CD4-positive, alpha-beta T cell treated with Interleukin-12 subunit alpha and Interleukin-12 subunit beta, for 1 hour (primary cell): ENCODE data around the gene SH3PXD2B.
A peak's percentile ranks its signal among the peaks of the same experiment; 100 is the strongest.
"Not testable (repeated sequence)": the region's sequence is repeated elsewhere in the genome, so short reads cannot be mapped to it uniquely, and the experiment has no call there.

Source experiments
- DNase-seq: peaks from one replicate; pipeline ENCODE4 v3.0.0-alpha.2; 2020

The SH3PXD2B gene

GRCh38 chr5:172334196-172334595, 120.1 kb downstream of the SH3PXD2B start:
- DNase-seq: no peak

- not testable (repeated sequence) for DNase-seq
Observed at GRCh38 chr5:172326901-172327300, 127.4 kb downstream of the SH3PXD2B start.

GRCh38 chr5:172325452-172325851, 128.9 kb downstream of the SH3PXD2B start:
- DNase-seq: no peak

GRCh38 chr5:172322028-172322965, 132.0 kb downstream of the SH3PXD2B start:
- DNase-seq: no peak

- no peak for DNase-seq
Observed at GRCh38 chr5:172321593-172321992, 132.7 kb downstream of the SH3PXD2B start.

GRCh38 chr5:172319708-172320441, 134.4 kb downstream of the SH3PXD2B start:
- no peak for DNase-seq

GRCh38 chr5:172315587-172316493, 138.5 kb downstream of the SH3PXD2B start:
- no peak for DNase-seq

GRCh38 chr5:172313915-172314314, 140.4 kb downstream of the SH3PXD2B start:
- DNase-seq: no peak

- no peak for DNase-seq
Observed at GRCh38 chr5:172312286-172312685, 142.0 kb downstream of the SH3PXD2B start.

GRCh38 chr5:172311605-172312004, 142.7 kb downstream of the SH3PXD2B start:
- DNase-seq: no peak

GRCh38 chr5:172311026-172311425, 143.3 kb downstream of the SH3PXD2B start:
- DNase-seq: no peak

- no peak for DNase-seq
Observed at GRCh38 chr5:172305380-172305779, 148.9 kb downstream of the SH3PXD2B start.

- no peak for DNase-seq
Observed at GRCh38 chr5:172303572-172304335, 150.6 kb downstream of the SH3PXD2B start.

GRCh38 chr5:172303162-172303561, 151.2 kb downstream of the SH3PXD2B start:
- DNase-seq: no peak

- DNase-seq: no peak
Observed at GRCh38 chr5:172302047-172302710, 152.1 kb downstream of the SH3PXD2B start.

- DNase-seq: no peak
Observed at GRCh38 chr5:172299916-172300439, 154.3 kb downstream of the SH3PXD2B start.

GRCh38 chr5:172294831-172295230, 159.5 kb downstream of the SH3PXD2B start:
- no peak for DNase-seq

- no peak for DNase-seq
Observed at GRCh38 chr5:172293745-172294342, 160.5 kb downstream of the SH3PXD2B start.

- DNase-seq: peak; percentile 77
Observed at GRCh38 chr5:172293054-172293744, 161.1 kb downstream of the SH3PXD2B start.

GRCh38 chr5:172291837-172292236, 162.5 kb downstream of the SH3PXD2B start:
- DNase-seq: not testable (repeated sequence)
